ENCODE measurements around the gene ZC2HC1B.
A peak's percentile ranks its signal among the peaks of the same experiment; 100 is the strongest.

Gene ZC2HC1B

DNA sequence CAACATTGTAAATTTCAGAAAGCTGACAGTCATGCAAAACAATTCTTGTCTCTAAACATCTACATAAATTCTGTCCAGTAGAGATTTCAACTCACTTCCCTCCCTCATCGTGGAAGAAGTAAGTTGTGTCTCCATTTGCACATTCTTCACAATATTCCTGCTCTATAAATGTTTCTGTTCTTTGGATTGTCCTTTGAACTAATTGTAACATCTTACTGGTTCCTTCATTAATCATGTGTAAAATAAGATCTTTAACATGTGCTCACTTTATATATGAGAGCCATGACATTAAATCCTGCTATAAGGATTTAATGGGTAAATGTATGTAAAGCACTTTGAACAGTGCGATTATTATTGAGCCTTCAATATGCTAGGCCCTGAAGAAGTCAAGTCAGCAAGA lies 28.1 kb upstream of the ZC2HC1B start:
- Mint-ChIP-seq H3K4me3 (no peak overlapping the region), H3K27me3 (ENCODE audit: low read depth) (no peaks in the 10 kb centered on the region), H3K36me3 (ENCODE audit: low read depth) (no peaks in the 10 kb centered on the region), H3K27ac (no peak overlapping the region), H3K4me1 (peaks cover 18% of the 10 kb centered on the region), H3K9me3 (no peaks in the 10 kb centered on the region)
- no peak for TF ChIP-seq CTCF (IDR thresholded peaks at IDR 0.05; ENCODE audit: unreplicated experiment in 3 of 3)

DNA sequence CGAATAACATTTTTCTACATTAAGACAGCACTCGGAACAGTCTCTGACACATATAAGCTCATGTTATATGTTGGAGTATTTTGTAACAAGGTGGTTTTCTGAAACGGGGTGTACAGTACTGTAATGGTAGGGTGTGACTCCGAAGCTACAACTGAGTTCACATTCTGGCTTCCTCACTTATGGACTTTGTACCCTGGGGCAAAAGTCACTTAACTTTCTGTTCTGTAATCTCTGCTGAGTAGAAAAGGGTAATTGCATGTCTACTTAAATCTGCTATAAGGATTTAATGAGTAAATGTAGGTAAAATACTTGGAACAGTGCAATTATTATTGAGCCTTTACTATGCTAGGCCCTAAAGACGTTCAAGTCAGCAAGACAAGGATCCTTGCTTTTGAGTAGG lies 25.9 kb upstream of the ZC2HC1B start:
- Mint-ChIP-seq H3K4me3 (no peak overlapping the region), H3K4me1 (peaks cover 30% of the 10 kb centered on the region), H3K27me3 (ENCODE audit: low read depth) (no peaks in the 10 kb centered on the region), H3K36me3 (ENCODE audit: low read depth) (no peaks in the 10 kb centered on the region), H3K27ac (peak overlapping the region; percentile 53 to 99 (median 86)), H3K9me3 (no peaks in the 10 kb centered on the region)
- TF ChIP-seq CTCF (IDR thresholded peaks at IDR 0.05; ENCODE audit: unreplicated experiment in 3 of 3): no peak

GRCh38 chr6:143839196-143839595 lies 25.1 kb upstream of the ZC2HC1B start:
- Mint-ChIP-seq H3K4me3 (peak overlapping the region in 1 of 3 experiments; percentile 22), H3K36me3 (ENCODE audit: low read depth) (no peaks in the 10 kb centered on the region), H3K9me3 (no peaks in the 10 kb centered on the region), H3K27me3 (ENCODE audit: low read depth) (no peaks in the 10 kb centered on the region), H3K27ac (peak overlapping the region; percentile 23 to 99 (median 86)), H3K4me1 (peaks cover 38% of the 10 kb centered on the region)
- TF ChIP-seq CTCF (IDR thresholded peaks at IDR 0.05; ENCODE audit: unreplicated experiment in 3 of 3): no peak

- H3K27me3 Mint-ChIP-seq (ENCODE audit: low read depth): no peaks in the 10 kb centered on the region
Observed at GRCh38 chr6:143840595-143841265, 23.5 kb upstream of the ZC2HC1B start.

GRCh38 chr6:143842461-143842901 lies 21.8 kb upstream of the ZC2HC1B start:
- Mint-ChIP-seq H3K4me3 (peak overlapping the region; percentile 95 to 97 (median 95)), H3K9me3 (no peaks in the 10 kb centered on the region), H3K36me3 (ENCODE audit: low read depth) (peaks cover 20% of the 10 kb centered on the region), H3K4me1 (peaks cover 41% of the 10 kb centered on the region), H3K27me3 (ENCODE audit: low read depth) (no peaks in the 10 kb centered on the region), H3K27ac (peak overlapping the region; percentile 98 to 99 (median 99))
- no peak for TF ChIP-seq CTCF (IDR thresholded peaks at IDR 0.05; ENCODE audit: unreplicated experiment in 3 of 3)

More at GRCh38 chr6:143840595-143841265, 23.5 kb upstream of the ZC2HC1B start:
- H3K9me3 Mint-ChIP-seq: no peaks in the 10 kb centered on the region
- no peak for TF ChIP-seq CTCF (IDR thresholded peaks at IDR 0.05; ENCODE audit: unreplicated experiment in 3 of 3)
- H3K4me1 Mint-ChIP-seq: peaks cover 41% of the 10 kb centered on the region
- H3K4me3 Mint-ChIP-seq: peak overlapping the region; percentile 67 to 72 (median 70)
- peak overlapping the region; percentile 90 to 99 (median 91) for H3K27ac Mint-ChIP-seq
- peaks cover 5% of the 10 kb centered on the region for H3K36me3 Mint-ChIP-seq (ENCODE audit: low read depth)
